ENCODE data around the gene CSGALNACT2.

The CSGALNACT2 gene

DNA sequence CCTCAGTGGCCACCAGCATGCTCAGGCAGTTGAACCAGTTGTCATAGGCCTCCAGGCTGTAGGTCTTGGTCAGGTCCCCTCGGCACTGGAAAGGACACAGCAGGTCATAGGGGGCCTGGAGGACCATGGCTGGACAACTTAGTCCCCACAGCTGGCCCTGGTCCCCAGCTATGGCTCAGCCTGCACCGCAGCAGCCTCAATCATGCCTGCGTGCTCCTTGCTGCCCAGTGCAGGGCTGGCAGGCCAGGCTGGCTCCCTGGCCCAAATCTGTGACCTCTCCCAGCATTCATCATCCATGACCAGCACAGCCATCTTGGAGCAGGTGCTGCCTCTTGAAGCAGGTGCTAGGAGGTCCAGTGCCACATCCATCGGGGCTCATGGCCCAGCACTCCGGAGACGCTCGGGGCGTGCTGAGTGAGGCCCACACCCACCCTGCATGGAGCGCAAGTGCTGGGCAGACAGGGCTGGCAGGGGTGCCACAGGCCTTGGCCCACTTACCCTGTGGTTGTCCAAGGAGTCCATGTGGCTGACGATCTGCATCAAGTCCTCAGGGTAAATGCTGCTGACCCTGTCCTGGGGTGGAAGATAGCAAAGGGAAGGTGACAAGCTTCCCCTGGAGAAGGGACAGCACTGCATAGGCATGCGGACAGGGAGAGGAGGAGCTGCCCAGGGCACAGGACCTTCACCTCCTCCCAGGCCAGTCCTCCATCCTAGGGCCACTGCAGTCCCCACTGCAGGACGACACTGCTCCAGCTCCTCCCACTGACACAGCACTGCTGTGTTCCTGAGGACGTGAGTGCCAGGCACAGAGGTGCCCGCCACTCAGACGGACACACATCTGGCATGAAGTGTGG is 61.7 kb downstream of the CSGALNACT2 start:
- in situ Hi-C loops (cut with MboI; ENCODE audit: low sequenced_read_pairs), result loop anchor here (10.0 kb wide), 1 partner anchor 145 kb away; no protein-coding TSS in a partner anchor

- in situ Hi-C loops (cut with MboI; ENCODE audit: low sequenced_read_pairs), result loop anchor here (10.0 kb wide), 1 partner anchor 144 kb away; no protein-coding TSS in a partner anchor
Observed at GRCh38 chr10:43200538-43201390, 62.5 kb downstream of the CSGALNACT2 start.

DNA sequence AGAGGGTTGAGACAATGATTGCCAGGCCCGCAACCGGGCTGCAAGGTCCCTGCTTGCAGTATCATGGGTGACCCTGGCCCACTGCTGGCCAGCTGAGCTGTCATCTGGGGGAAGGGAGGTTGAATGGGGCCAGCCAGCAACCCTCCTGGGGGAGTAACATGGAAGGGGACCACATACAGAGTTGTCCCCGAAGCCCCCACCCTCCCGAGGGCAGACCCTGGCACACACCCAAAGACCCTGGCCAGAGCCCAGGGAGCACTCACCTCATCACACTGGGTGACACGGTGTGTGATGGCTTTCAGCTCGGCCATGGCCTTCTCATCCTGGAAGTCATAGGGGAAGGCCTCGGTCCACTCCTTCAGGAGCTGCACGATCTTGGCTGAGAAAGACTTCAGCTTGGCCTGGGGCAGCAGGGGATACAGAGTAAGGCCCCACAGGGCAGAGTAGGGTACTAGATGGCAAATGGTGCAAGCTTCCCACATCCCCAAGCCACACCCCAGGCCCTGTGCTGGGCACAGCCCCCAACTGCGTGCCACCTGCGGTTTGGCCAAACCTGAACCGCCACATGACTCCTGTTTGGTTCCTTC is 63.4 kb downstream of the CSGALNACT2 start:
- in situ Hi-C loops (cut with MboI; ENCODE audit: low sequenced_read_pairs), result loop anchor here (10.0 kb wide), 1 partner anchor 143 kb away; no protein-coding TSS in a partner anchor

GRCh38 chr10:43202224-43202656 is 64.0 kb downstream of the CSGALNACT2 start:
- in situ Hi-C loops (cut with MboI; ENCODE audit: low sequenced_read_pairs), result loop anchor here (10.0 kb wide), 1 partner anchor 143 kb away; no protein-coding TSS in a partner anchor

GRCh38 chr10:43202657-43203447 is 64.6 kb downstream of the CSGALNACT2 start:
- in situ Hi-C loops (cut with MboI; ENCODE audit: low sequenced_read_pairs), result loop anchor here (10.0 kb wide), 1 partner anchor 142 kb away; no protein-coding TSS in a partner anchor

DNA sequence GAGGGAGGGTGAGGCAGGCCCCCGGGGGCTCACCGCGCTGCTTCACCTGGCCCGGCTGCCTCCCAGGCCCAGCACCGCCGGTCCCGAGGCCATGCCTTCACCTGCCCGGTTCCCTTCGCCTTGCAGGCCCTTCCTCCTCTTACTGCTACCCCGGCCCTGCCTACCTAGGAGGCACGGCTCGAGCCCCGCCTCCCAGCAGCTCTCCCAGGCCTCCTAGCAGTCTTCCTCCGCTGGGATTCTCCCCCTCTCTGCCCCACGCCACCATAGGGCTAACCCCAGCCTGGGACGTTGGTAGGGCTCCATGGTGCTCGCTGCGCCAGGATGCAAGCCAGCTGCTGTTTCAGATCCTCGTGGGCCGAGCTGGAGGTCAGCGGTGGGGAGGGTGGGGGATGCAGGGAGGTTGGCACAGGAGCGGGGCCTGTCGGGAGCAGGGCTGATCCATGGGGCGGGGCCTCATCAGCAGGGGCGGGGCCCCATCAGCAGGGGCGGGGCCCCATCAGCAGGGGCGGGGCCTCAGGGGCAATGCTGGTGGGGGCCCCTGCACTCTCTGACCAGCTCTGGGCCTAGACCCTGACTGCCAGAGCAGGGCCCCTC is 65.3 kb downstream of the CSGALNACT2 start:
- in situ Hi-C loops (cut with MboI; ENCODE audit: low sequenced_read_pairs), result loop anchor here (10.0 kb wide), 1 partner anchor 141 kb away; no protein-coding TSS in a partner anchor

- in situ Hi-C loops (cut with MboI; ENCODE audit: low sequenced_read_pairs), result loop anchor here (10.0 kb wide), 1 partner anchor 141 kb away; no protein-coding TSS in a partner anchor
Observed at GRCh38 chr10:43204042-43204942, 66.0 kb downstream of the CSGALNACT2 start.

DNA sequence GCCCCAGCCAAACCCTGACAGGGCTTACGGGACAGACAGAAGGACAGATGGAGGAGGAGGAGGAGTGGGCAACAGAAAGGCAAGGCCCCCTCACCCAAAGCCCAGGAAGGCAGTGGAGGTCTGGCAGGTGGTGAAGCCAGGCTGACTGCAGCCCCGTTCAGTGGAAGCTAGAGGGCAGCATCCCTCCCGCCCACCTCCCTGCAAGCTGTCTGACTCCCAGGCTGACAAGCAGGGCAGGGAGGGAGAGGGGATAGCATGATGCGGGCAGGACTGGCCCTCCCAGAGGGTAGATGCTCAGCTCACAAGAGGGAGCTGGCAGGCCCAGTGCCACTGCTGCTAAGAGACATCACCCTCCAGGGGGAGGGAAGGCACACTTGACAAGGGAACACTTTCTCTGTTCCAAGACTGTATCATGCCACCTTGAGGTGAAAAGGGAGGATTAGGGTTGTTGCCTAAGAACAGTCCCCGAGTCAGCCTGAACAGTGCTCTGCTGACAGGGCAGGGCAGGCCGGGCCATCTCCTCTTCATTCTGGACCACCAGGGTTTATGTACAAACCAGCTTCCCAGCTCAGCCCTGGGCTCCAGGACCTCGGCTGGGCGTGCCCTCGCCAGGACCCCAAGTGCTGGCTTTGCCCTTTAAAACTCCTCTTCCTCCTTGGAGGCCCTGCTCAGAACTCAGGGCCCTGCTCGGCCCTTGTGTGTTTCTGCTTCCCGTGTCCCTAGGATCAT is 66.9 kb downstream of the CSGALNACT2 start:
- in situ Hi-C loops (cut with MboI; ENCODE audit: low sequenced_read_pairs), result loop anchor here (10.0 kb wide), 1 partner anchor 140 kb away; no protein-coding TSS in a partner anchor

- in situ Hi-C loops (cut with MboI; ENCODE audit: low sequenced_read_pairs), result loop anchor here (10.0 kb wide), 1 partner anchor 139 kb away; no protein-coding TSS in a partner anchor
Observed at GRCh38 chr10:43205681-43206390, 67.6 kb downstream of the CSGALNACT2 start.

DNA sequence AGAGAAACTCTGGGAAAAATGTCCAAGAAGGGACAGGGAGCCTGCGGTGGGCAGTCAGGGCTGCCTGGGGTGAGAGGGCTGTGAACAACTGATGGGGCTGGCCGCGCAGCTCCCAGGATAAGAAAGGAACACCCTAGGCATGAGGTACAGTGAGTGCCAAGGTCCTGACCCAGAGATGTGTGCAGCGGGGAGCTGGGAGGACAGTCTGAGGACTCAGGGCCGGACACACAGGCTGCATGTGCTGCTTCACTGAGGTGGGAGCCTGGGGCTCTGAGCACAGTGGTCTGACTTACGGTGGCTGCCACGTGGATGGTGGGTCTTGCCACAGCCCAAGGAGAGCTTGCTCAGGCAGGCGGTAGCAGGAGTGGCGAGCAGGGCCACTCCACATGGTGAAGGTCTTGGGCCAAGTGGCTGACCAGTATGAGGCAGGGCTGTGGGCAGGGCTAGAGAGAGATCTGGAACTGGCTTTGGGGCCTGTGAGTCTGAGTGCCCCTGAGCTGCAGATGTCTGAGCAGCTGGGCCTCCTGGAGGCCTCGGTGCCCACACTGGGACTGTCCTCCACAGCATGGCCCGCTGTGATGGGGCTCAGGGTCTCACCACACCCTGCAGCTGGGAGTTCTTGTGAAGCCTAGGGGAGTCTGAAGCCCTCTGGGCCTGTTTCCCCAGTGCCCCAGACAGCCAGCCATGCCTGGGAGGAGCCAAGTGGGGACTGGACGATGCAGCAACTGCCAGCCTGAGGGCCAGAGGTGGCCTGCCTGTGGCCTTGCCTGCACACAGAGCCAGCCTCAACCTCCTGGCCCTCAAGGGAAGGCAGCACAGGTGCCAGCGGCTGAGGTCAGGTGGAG is 68.4 kb downstream of the CSGALNACT2 start:
- in situ Hi-C loops (cut with MboI; ENCODE audit: low sequenced_read_pairs), result loop anchor here (10.0 kb wide), 1 partner anchor 138 kb away; no protein-coding TSS in a partner anchor

DNA sequence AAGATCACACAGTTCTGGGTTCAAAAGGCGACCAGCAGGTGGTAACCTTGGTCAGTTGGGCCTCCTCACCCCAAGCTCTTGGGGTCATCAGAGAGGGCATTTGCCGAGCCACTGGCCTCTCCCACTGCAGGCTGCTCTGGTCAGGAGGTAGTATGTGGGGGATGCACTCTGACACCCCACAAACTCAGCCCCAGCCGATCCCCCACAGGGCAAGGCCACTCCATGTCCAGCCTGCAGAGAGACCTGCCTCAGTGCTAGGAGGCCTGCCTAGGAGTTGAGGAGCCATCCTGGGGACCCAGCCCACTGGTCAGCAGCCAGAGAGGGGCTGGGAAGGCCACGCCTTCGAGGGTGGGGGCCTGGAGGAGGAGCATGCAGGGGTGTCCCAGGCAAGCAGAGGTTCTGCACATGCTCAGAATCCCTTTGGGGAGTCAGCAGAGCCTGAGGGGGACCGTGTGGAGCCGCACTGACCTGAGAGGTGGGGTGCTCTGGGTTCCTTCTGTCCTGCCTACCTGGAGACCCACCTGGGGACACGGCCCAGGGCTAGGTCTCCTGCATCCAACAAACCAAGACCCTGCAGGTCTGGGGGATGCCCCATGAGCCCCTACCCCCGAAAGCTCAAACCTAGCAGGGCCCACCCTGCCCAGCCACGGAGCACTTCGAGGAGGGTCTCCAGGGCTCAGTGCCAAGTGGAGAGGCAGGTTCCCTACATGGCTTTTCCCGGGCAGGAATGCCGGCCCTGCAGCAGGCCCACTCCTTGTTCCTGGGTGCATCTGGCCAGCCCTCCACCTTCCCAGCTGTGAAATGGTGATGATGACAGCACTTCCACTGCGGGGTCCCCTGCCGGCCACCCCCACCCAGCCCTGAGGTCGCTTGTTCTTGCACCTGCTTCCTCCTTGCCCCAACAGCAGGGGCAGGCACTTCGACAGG is 70.2 kb downstream of the CSGALNACT2 start:
- in situ Hi-C loops (cut with MboI; ENCODE audit: low sequenced_read_pairs), result loop anchor here (10.0 kb wide), 1 partner anchor 136 kb away; no protein-coding TSS in a partner anchor

GRCh38 chr10:43209074-43209455 is 70.8 kb downstream of the CSGALNACT2 start:
- in situ Hi-C loops (cut with MboI; ENCODE audit: low sequenced_read_pairs), result loop anchor here (10.0 kb wide), 1 partner anchor 136 kb away; no protein-coding TSS in a partner anchor

DNA sequence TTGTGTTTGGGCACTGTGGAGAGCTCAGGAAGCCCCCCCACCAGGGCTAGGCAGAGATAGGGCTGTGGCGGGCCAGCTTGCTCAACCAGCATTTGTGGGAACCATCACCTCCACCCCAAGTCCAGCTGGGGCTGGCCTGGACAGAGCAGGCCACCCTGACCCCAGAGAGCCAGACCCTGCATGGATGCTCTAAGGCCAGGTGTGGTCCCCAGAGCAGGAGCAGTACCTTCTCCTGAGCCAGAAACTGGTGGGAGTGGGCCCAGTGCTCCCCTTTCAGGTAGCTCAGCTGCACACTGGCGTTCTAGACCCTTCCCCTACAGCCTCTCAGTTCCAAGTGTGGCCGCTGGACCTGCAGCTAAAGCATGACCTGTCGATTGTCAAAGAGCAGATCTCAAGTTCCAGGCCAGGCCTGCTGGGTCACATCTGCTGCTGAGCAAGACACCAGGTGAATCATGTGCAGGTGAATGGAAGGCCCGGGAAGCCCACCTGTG is 71.5 kb downstream of the CSGALNACT2 start:
- in situ Hi-C loops (cut with MboI; ENCODE audit: low sequenced_read_pairs), result loop anchor here (10.0 kb wide), 1 partner anchor 135 kb away; no protein-coding TSS in a partner anchor

DNA sequence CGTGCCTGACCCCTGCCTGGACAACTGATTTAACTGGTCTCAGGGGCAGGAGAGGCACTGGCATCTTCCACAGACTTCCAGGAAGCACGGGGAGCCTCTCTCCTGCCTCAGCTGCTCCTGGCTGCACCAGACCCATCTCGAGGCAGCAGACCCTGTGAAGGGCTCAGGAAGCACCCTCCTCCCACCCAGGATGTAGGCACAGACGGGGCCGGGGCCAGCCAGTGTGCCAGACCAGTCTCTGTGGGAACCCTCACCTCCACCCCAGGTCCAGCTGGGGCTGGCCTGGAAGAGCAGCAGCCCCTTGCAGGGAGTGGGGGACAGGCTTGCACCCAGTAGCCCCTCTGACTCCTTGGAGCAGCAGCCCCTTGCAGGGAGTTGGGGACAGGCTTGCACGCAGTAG is 72.3 kb downstream of the CSGALNACT2 start:
- in situ Hi-C loops (cut with MboI; ENCODE audit: low sequenced_read_pairs), result no loop called here

GRCh38 chr10:43211030-43211429 is 72.8 kb downstream of the CSGALNACT2 start:
- in situ Hi-C loops (cut with MboI; ENCODE audit: low sequenced_read_pairs), result no loop called here
